Panc1 (cell line): Measurements from ENCODE around the gene HOXA7. TPM values are rescaled to one million over a fixed set of nuclear protein-coding genes. Genes with fewer than 3 reads are reported as not detected.

Experiments
- ATAC-seq: fragments of 200-7000 bp; cut with Tn5 transposase; 2 replicates; pipeline ENCODE4 v1.9.1; 2020; ENCODE audit warnings: mild to moderate bottlenecking, moderate library complexity
- BruUV-seq: library from RNA; stranded (reverse); fragments of 400-500 nt; replicated peaks from 2 replicates; lab custom pipeline; 2021; lab: Mats Ljungman, UMichigan
- CTCF ChIA-PET: fragments of 300-600 bp; sonication (Branson Sonifier 250); formaldehyde crosslinking; loops from one replicate; lab custom pipeline; 2022; ENCODE audit warnings: antibody characterized with exemption; lab: Charles Lee
- POLR2A ChIA-PET: fragments of 300-600 bp; sonication (Branson Sonifier 250); formaldehyde crosslinking; loops from one replicate; lab custom pipeline; 2022; ENCODE audit warnings: antibody characterized with exemption; lab: Charles Lee
- DNase-seq: peaks from one replicate; pipeline ENCODE4 v3.0.0-alpha.2; 2010; ENCODE audit warnings: low read depth, low spot score
- H3K27ac ChIP-seq: 2 replicates; pipeline ENCODE4 v1.5.1; 2011; ENCODE audit warnings: mild to moderate bottlenecking, low read length, inconsistent platforms
- H3K27me3 ChIP-seq: fragments of 200-500 bp; sonication (Bioruptor generic); 2 replicates; pipeline ENCODE4 v1.6.0; 2014; ENCODE audit warnings: low read length, inconsistent platforms; ENCODE audit not compliant: control insufficient read depth, insufficient read depth
- H3K36me3 ChIP-seq: fragments of 200-500 bp; sonication (Bioruptor generic); 2 replicates; pipeline ENCODE4 v1.5.1; 2014; ENCODE audit warnings: inconsistent platforms, mild to moderate bottlenecking, low read length, moderate library complexity; ENCODE audit not compliant: control insufficient read depth, insufficient read depth
- H3K4me1 ChIP-seq: 2 replicates; pipeline ENCODE4 v1.5.1; 2011; ENCODE audit warnings: inconsistent platforms, mild to moderate bottlenecking, low read length, moderate library complexity; ENCODE audit not compliant: control insufficient read depth, insufficient read depth
- H3K4me3 ChIP-seq, 2 experiments: 2 replicates each; pipeline ENCODE4 v1.5.1; 2011 to 2012; ENCODE audit warnings: low read depth in 2 of 2, low read length in 2 of 2, mild to moderate bottlenecking in 2 of 2, inconsistent platforms in 1 of 2, moderate library complexity in 1 of 2
- H3K9me3 ChIP-seq: fragments of 200-500 bp; sonication (Bioruptor generic); 2 replicates; pipeline ENCODE4 v1.5.1; 2014; ENCODE audit warnings: low read depth, mild to moderate bottlenecking, inconsistent platforms, low read length, moderate library complexity; ENCODE audit not compliant: control insufficient read depth, insufficient read depth
- POLR2AphosphoS5 ChIP-seq: IDR thresholded peaks from 2 replicates; pipeline ENCODE4 v1.6.1; 2012; ENCODE audit warnings: mild to moderate bottlenecking, low read depth, low read length, moderate library complexity
- SIN3A ChIP-seq: IDR thresholded peaks from 2 replicates; pipeline ENCODE4 v1.6.1; 2012; ENCODE audit warnings: low read depth, mild to moderate bottlenecking, low read length, moderate library complexity, borderline replicate concordance; ENCODE audit not compliant: insufficient read depth
- TCF7L2 ChIP-seq: IDR thresholded peaks from 2 replicates; pipeline ENCODE4 v1.6.1; 2011; ENCODE audit warnings: mild to moderate bottlenecking, low read depth, low read length, inconsistent platforms
- in situ Hi-C: cut with HindIII; loops from 2 replicates; pipeline ENCODE4 v1.10.0; 2016; ENCODE audit warnings: low sequenced_read_pairs, low pct_unique_long_range_greater_than_20kb
- intact Hi-C: fragments of 100-400 bp; cut with micrococcal nuclease; formaldehyde crosslinking; loops from one replicate; pipeline ENCODE4 v1.10.0; 2022; ENCODE audit not compliant: unreplicated experiment
- total RNA-seq: library from RNA; stranded (reverse); gene quantifications from one replicate; pipeline ENCODE4 v1.2.1, GENCODE V29; 2021; ENCODE audit not compliant: unreplicated experiment
- TF ChIP-seq, protein P1 (sequence below): fragments of 450-650 bp; IDR thresholded peaks from 2 replicates; pipeline ENCODE4 v1.5.1; 2017; ENCODE audit warnings: mild to moderate bottlenecking
- TF ChIP-seq, protein P2 (sequence below), 2 experiments: IDR thresholded peaks; 2 replicates each; pipeline ENCODE4 v1.6.1; 2011 to 2012; ENCODE audit warnings: low read depth in 2 of 2, control low read depth in 1 of 2, low read length in 1 of 2, mild to moderate bottlenecking in 1 of 2, moderate library complexity in 1 of 2; ENCODE audit not compliant: insufficient read depth in 1 of 2

Gene HOXA7
- total RNA-seq, 1 experiment from 2014 or later, result not detected

GRCh38 chr7:27143950-27144780, 12.3 kb downstream of the HOXA7 start:
- CTCF ChIA-PET, result interaction anchor here (2.7 kb wide), 1 partner anchor 462 kb away, joined by 9 read pairs; no protein-coding TSS in a partner anchor
- in situ Hi-C loops, result loop anchor here (5.0 kb wide), 1 partner anchor 287 kb away; no protein-coding TSS in a partner anchor
- H3K36me3 ChIP-seq, result no peaks in the 10 kb centered on the region
- TF ChIP-seq, protein P1, sequence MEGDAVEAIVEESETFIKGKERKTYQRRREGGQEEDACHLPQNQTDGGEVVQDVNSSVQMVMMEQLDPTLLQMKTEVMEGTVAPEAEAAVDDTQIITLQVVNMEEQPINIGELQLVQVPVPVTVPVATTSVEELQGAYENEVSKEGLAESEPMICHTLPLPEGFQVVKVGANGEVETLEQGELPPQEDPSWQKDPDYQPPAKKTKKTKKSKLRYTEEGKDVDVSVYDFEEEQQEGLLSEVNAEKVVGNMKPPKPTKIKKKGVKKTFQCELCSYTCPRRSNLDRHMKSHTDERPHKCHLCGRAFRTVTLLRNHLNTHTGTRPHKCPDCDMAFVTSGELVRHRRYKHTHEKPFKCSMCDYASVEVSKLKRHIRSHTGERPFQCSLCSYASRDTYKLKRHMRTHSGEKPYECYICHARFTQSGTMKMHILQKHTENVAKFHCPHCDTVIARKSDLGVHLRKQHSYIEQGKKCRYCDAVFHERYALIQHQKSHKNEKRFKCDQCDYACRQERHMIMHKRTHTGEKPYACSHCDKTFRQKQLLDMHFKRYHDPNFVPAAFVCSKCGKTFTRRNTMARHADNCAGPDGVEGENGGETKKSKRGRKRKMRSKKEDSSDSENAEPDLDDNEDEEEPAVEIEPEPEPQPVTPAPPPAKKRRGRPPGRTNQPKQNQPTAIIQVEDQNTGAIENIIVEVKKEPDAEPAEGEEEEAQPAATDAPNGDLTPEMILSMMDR, result peak; percentile 55
- TF ChIP-seq, protein P2, sequence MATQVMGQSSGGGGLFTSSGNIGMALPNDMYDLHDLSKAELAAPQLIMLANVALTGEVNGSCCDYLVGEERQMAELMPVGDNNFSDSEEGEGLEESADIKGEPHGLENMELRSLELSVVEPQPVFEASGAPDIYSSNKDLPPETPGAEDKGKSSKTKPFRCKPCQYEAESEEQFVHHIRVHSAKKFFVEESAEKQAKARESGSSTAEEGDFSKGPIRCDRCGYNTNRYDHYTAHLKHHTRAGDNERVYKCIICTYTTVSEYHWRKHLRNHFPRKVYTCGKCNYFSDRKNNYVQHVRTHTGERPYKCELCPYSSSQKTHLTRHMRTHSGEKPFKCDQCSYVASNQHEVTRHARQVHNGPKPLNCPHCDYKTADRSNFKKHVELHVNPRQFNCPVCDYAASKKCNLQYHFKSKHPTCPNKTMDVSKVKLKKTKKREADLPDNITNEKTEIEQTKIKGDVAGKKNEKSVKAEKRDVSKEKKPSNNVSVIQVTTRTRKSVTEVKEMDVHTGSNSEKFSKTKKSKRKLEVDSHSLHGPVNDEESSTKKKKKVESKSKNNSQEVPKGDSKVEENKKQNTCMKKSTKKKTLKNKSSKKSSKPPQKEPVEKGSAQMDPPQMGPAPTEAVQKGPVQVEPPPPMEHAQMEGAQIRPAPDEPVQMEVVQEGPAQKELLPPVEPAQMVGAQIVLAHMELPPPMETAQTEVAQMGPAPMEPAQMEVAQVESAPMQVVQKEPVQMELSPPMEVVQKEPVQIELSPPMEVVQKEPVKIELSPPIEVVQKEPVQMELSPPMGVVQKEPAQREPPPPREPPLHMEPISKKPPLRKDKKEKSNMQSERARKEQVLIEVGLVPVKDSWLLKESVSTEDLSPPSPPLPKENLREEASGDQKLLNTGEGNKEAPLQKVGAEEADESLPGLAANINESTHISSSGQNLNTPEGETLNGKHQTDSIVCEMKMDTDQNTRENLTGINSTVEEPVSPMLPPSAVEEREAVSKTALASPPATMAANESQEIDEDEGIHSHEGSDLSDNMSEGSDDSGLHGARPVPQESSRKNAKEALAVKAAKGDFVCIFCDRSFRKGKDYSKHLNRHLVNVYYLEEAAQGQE (IDR thresholded peaks at IDR 0.05; ENCODE audit: insufficient read depth in 1 of 2, low read depth in 2 of 2, low read length in 1 of 2), result no peak
- no peak for TF ChIP-seq POLR2AphosphoS5
- DNase-seq (no peak), ATAC-seq (no peak)
- peak overlapping the region; percentile 10; the same call in 1 of the 2 replicates for H3K27ac ChIP-seq
- intact Hi-C loops, result no loop called here
- H3K27me3 ChIP-seq, result no peaks in the 10 kb centered on the region
- peak overlapping the region; percentile 41 to 58 for H3K4me3 ChIP-seq
- H3K9me3 ChIP-seq, result no peaks in the 10 kb centered on the region
- BruUV-seq, result no TSS peak
- peaks cover 21% of the 10 kb centered on the region for H3K4me1 ChIP-seq
- POLR2A ChIA-PET, result no interaction called here

- ChIA-PET POLR2A (no interaction called here), CTCF (interaction anchor here (0.8 to 2.7 kb wide), 4 partner anchors 12 to 462 kb away, joined by 3 to 9 read pairs (median 4); no protein-coding TSS in a partner anchor)
- Histone ChIP-seq H3K27ac (peak within 1 kb of the TSS; percentile 84), H3K27me3 (no peaks in the 10 kb centered on the region), H3K36me3 (no peaks in the 10 kb centered on the region), H3K9me3 (no peaks in the 10 kb centered on the region), H3K4me3 (peak within 1 kb of the TSS; percentile 58 to 87), H3K4me1 (peaks cover 14% of the 10 kb centered on the region)
- DNase-seq (peak; percentile 79), ATAC-seq (peak; percentile 85)
- TF ChIP-seq, protein P2 (IDR thresholded peaks at IDR 0.05; ENCODE audit: insufficient read depth in 1 of 2, low read depth in 2 of 2, low read length in 1 of 2), result no peak
- TF ChIP-seq, protein P1, result peak; percentile 95
- TF ChIP-seq POLR2AphosphoS5 (no peak; the same call in 1 of the 2 replicates), TCF7L2 (no peak), SIN3A (no peak)
- intact Hi-C loops, result no loop called here
- no TSS peak for BruUV-seq
- in situ Hi-C loops, result loop anchor here (5.0 kb wide), 1 partner anchor 286 kb away; no protein-coding TSS in a partner anchor
These were observed 13.2 kb downstream of the HOXA7 start, which contains the start of gene HOXA5 for GRCh38 chr7:27143023-27143949. Gene HOXA5, minus strand, starts transcription at chr7:27143681. Its CDS starts 74 bp downstream, at chr7:27143607.
